HG03565 (cell line): ENCODE data around the gene GPC6.

Experiments used
- ATAC-seq: cut with Tn5 transposase; IDR thresholded peaks from one replicate; pipeline ENCODE4 v1.9.1; 2021; ENCODE audit warnings: mild to moderate bottlenecking, moderate library complexity; ENCODE audit not compliant: unreplicated experiment

GPC6 gene

GRCh38 chr13:93878675-93879074 is 652.1 kb downstream of the GPC6 start:
- no peak for ATAC-seq

GRCh38 chr13:93881411-93881810 is 654.8 kb downstream of the GPC6 start:
- ATAC-seq, result no peak

GRCh38 chr13:93882086-93882651 is 655.6 kb downstream of the GPC6 start:
- ATAC-seq, result no peak

GRCh38 chr13:93889430-93889951 is 662.9 kb downstream of the GPC6 start:
- ATAC-seq, result no peak

GRCh38 chr13:93899981-93900380 is 673.4 kb downstream of the GPC6 start:
- no peak for ATAC-seq

GRCh38 chr13:93900731-93901130 is 674.1 kb downstream of the GPC6 start:
- ATAC-seq, result no peak

GRCh38 chr13:93903909-93904308 is 677.3 kb downstream of the GPC6 start:
- no peak for ATAC-seq

GRCh38 chr13:93915269-93915809 is 688.7 kb downstream of the GPC6 start:
- no peak for ATAC-seq

- ATAC-seq, result no peak
These were observed 695.7 kb downstream of the GPC6 start for GRCh38 chr13:93922063-93922855.

GRCh38 chr13:93925990-93926389 is 699.4 kb downstream of the GPC6 start:
- no peak for ATAC-seq

- no peak for ATAC-seq
These were observed 699.8 kb downstream of the GPC6 start for GRCh38 chr13:93926425-93926824.

GRCh38 chr13:93927431-93927830 is 700.8 kb downstream of the GPC6 start:
- no peak for ATAC-seq

GRCh38 chr13:93932901-93933300 is 706.3 kb downstream of the GPC6 start:
- no peak for ATAC-seq

- no peak for ATAC-seq
These were observed 710.3 kb downstream of the GPC6 start for GRCh38 chr13:93936901-93937300.

GRCh38 chr13:93941444-93941843 is 714.8 kb downstream of the GPC6 start:
- ATAC-seq, result no peak

GRCh38 chr13:93942016-93942415 is 715.4 kb downstream of the GPC6 start:
- ATAC-seq, result no peak

- ATAC-seq, result no peak
These were observed 719.0 kb downstream of the GPC6 start for GRCh38 chr13:93945621-93946020.

GRCh38 chr13:93946994-93947393 is 720.4 kb downstream of the GPC6 start:
- no peak for ATAC-seq

- ATAC-seq, result no peak
These were observed 721.0 kb downstream of the GPC6 start for GRCh38 chr13:93947651-93948050.

- ATAC-seq, result no peak
These were observed 721.7 kb downstream of the GPC6 start for GRCh38 chr13:93948162-93948922.

GRCh38 chr13:93951108-93951507 is 724.5 kb downstream of the GPC6 start:
- no peak for ATAC-seq
